H1 (cell line): ENCODE results near the gene PGLYRP2. TPM values are rescaled to one million over a fixed set of nuclear protein-coding genes. Genes with fewer than 3 reads are reported as not detected.

Experiments
- ASH2L ChIP-seq: fragments of 200-600, 300-600 bp; sonication (generic); IDR thresholded peaks from one replicate; pipeline ENCODE4 v1.7.1; 2017; ENCODE audit warnings: low read length
- BACH1 ChIP-seq: IDR thresholded peaks from 2 replicates; pipeline ENCODE4 v1.6.1; 2012; ENCODE audit warnings: low read length, improper control_type of control experiment
- CHD2 ChIP-seq: IDR thresholded peaks from 2 replicates; pipeline ENCODE4 v1.6.1; 2012; ENCODE audit warnings: low read length, improper control_type of control experiment
- CREB1 ChIP-seq: IDR thresholded peaks from 2 replicates; pipeline ENCODE4 v1.6.1; 2012; ENCODE audit warnings: inconsistent platforms
- EGR1 ChIP-seq: IDR thresholded peaks from 2 replicates; pipeline ENCODE4 v1.6.1; 2011; ENCODE audit warnings: low read depth, low read length, borderline replicate concordance
- EZH2 ChIP-seq: fragments of 200-600 bp; sonication (generic); IDR thresholded peaks from 2 replicates; pipeline ENCODE4 v1.7.1; 2012; ENCODE audit warnings: low read depth, mild to moderate bottlenecking, moderate library complexity, low read length, inconsistent platforms; ENCODE audit not compliant: severe bottlenecking
- GABPA ChIP-seq: IDR thresholded peaks from 2 replicates; pipeline ENCODE4 v1.6.1; 2011; ENCODE audit warnings: mild to moderate bottlenecking, low read length, moderate library complexity, borderline replicate concordance; ENCODE audit not compliant: insufficient read depth
- GTF2F1 ChIP-seq: IDR thresholded peaks from 2 replicates; pipeline ENCODE4 v1.6.1; 2012; ENCODE audit warnings: low read depth, low read length, improper control_type of control experiment, borderline replicate concordance
- KDM1A ChIP-seq: fragments of 200-600, 300-600 bp; sonication (generic); IDR thresholded peaks from 2 replicates; pipeline ENCODE4 v1.7.1; 2016; ENCODE audit warnings: mild to moderate bottlenecking, low read length, borderline replicate concordance
- POLR2A ChIP-seq, 2 experiments: IDR thresholded peaks; 1 replicate in 1 of 2; 2 replicates in 1 of 2; pipeline ENCODE4 v1.6.1; 2011; ENCODE audit warnings: low read depth in 2 of 2, low read length in 2 of 2, mild to moderate bottlenecking in 2 of 2; ENCODE audit errors: control extremely low read depth in 1 of 2
- RAD21 ChIP-seq, 2 experiments: IDR thresholded peaks in 1 of 2; conservative IDR thresholded peaks in 1 of 2; 2 replicates each; pipeline ENCODE4 v1.6.1; 2011; ENCODE audit warnings: low read depth in 2 of 2, low read length in 2 of 2, improper control_type of control experiment in 1 of 2, inconsistent platforms in 1 of 2, mild to moderate bottlenecking in 1 of 2, moderate library complexity in 1 of 2
- SAP30 ChIP-seq: fragments of 300-600 bp; sonication (generic); IDR thresholded peaks from 2 replicates; pipeline ENCODE4 v1.7.1; 2012; ENCODE audit warnings: low read length, moderate library complexity, mild to moderate bottlenecking, inconsistent platforms; ENCODE audit not compliant: insufficient read depth, insufficient replicate concordance
- SIN3A ChIP-seq, 2 experiments: IDR thresholded peaks in 1 of 2; conservative IDR thresholded peaks in 1 of 2; 2 replicates each; pipeline ENCODE4 v1.6.1; 2011 to 2012; ENCODE audit warnings: low read length in 2 of 2, improper control_type of control experiment in 1 of 2, low read depth in 1 of 2, mild to moderate bottlenecking in 1 of 2
- SIX5 ChIP-seq: IDR thresholded peaks from 2 replicates; pipeline ENCODE4 v1.6.1; 2011; ENCODE audit warnings: mild to moderate bottlenecking, low read depth, low read length
- SP1 ChIP-seq: IDR thresholded peaks from 2 replicates; pipeline ENCODE4 v1.6.1; 2011; ENCODE audit warnings: low read depth, low read length
- SP2 ChIP-seq: IDR thresholded peaks from 2 replicates; pipeline ENCODE4 v1.6.1; 2012; ENCODE audit warnings: mild to moderate bottlenecking, low read length, inconsistent platforms
- SRF ChIP-seq: IDR thresholded peaks from 2 replicates; pipeline ENCODE4 v1.6.1; 2011; ENCODE audit warnings: mild to moderate bottlenecking, low read depth, low read length, moderate library complexity
- SUZ12 ChIP-seq: fragments of 200-600 bp; sonication (generic); IDR thresholded peaks from 2 replicates; pipeline ENCODE4 v1.6.1; 2012; ENCODE audit warnings: mild to moderate bottlenecking, inconsistent platforms, low read length, moderate library complexity, mixed read lengths
- YY1 ChIP-seq: IDR thresholded peaks from 2 replicates; pipeline ENCODE4 v1.6.1; 2011; ENCODE audit warnings: low read depth, mild to moderate bottlenecking, low read length
- ZNF274 ChIP-seq: IDR thresholded peaks from 2 replicates; pipeline ENCODE4 v1.7.0; 2012; ENCODE audit warnings: low read length, borderline replicate concordance; ENCODE audit errors: extremely low read depth
- polyA plus RNA-seq, 7 experiments: library from polyadenylated mRNA; depleted of rRNA in 3 of 7; stranded (reverse) in 5 of 7; unstranded in 2 of 7; fragments of >200 nt in 5 of 7; fragments of 200-250 nt in 2 of 7; gene quantifications; 1 replicate in 5 of 7; 2 replicates in 1 of 7; 4 replicates in 1 of 7; pipeline versions ENCODE4 v1.2.1 to v1.2.3, GENCODE V29; 2011 to 2013; ENCODE audit warnings: missing spikeins in 2 of 7, mixed read lengths in 2 of 7
- total RNA-seq: library from RNA; stranded (reverse); fragmentation: NEBNext Ultra II Directional; extraction: Animal tissue kit (Norgen Biotek cat#: 25700); gene quantifications from 2 replicates; pipeline ENCODE4 v1.2.1, GENCODE V29; 2021

Gene PGLYRP2
- total and polyA plus RNA-seq, 2 of the 8 experiments (the other 6 are each of a cell fraction or from before 2014, with no cell fraction given) = not detected

DNA sequence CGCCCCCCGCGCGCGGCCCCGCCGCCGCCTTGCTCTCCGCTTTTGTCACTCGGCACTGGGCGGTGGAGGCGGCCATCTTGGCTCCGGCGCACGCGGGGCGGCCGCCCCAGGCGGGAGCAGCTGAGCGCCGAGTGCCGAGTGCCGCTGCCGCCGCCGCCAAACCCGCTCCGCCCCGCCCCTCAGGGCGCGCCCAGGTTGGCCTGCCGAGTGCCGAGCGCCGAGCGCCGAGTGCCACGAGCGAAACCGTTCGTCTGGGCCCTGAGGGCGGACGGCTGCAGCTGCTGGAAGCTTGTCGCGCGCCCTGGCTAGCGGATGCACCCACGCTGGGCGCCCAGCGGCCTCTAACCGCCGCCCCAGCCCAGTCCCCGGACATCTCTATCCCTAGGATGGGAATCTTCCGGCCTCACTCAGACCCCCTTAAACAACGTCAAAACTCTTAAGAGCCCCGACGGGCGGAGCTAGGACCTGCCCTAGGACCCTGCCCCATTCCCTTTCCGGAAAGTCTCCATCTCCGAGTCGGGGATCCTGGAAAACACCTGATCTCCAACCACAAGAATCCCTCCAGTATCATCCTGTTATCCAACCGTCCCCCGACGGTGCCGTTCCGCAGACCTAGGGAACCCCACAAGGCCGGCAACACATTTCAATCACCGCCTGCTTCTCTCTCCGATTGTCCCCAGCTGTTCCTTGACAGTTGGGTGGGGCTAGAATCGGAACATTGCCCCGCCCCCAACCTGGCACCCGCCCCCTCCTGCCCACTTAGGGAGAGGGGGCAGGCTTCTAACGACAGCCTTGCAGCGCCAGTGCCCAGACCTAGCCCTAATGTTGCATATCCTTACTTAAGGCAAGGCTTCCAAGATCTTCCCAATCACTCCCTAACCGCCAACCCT, 46.4 kb downstream of the PGLYRP2 start (continued):
- no peak; the same call in 1 of the 2 replicates for TF ChIP-seq EGR1
- no peak for TF ChIP-seq EZH2
- TF ChIP-seq BACH1 = no peak
- peak; percentile 64 for TF ChIP-seq ASH2L
- TF ChIP-seq SIX5 = no peak
- TF ChIP-seq CREB1 = 0 out of 2 replicates have a peak, but pooled peaks have one; percentile 36
- TF ChIP-seq SIN3A (conservative IDR thresholded peaks at IDR 0.05 in 1 of 2, IDR thresholded peaks at IDR 0.05 in 1 of 2; ENCODE audit: low read depth in 1 of 2, low read length in 2 of 2) = peak; percentile 83 to 95; a peak in 3 of 4 replicates
- TF ChIP-seq YY1 = peak; percentile 95
- no peak for TF ChIP-seq SUZ12
- peak; percentile 97 for TF ChIP-seq SRF
- TF ChIP-seq SP1 = no peak
- peak in 1 of 2 experiments; percentile 13; a peak in 1 of 4 replicates for TF ChIP-seq RAD21 (IDR thresholded peaks at IDR 0.05 in 1 of 2, conservative IDR thresholded peaks at IDR 0.05 in 1 of 2; ENCODE audit: low read depth in 2 of 2, low read length in 2 of 2)
- no peak for TF ChIP-seq GTF2F1
- no peak for TF ChIP-seq CHD2
- no peak for TF ChIP-seq KDM1A
- no peak for TF ChIP-seq GABPA
- no peak for TF ChIP-seq ZNF274
- TF ChIP-seq SP2 = no peak
- peak in 1 of 2 experiments; percentile 76; a peak in 2 of 3 replicates for TF ChIP-seq POLR2A (IDR thresholded peaks at IDR 0.05; ENCODE audit: control extremely low read depth in 1 of 2, low read depth in 2 of 2, low read length in 2 of 2)
- TF ChIP-seq SAP30 = peak; percentile 99
